ENCODE measurements around the gene KRTAP5-6. TPM values are rescaled to one million over a fixed set of nuclear protein-coding genes. Genes with fewer than 3 reads are reported as not detected.

KRTAP5-6 gene
- total and polyA plus RNA-seq, 2 donors (not counting 1 experiment from before 2014, with no cell fraction given), result not detected

DNA sequence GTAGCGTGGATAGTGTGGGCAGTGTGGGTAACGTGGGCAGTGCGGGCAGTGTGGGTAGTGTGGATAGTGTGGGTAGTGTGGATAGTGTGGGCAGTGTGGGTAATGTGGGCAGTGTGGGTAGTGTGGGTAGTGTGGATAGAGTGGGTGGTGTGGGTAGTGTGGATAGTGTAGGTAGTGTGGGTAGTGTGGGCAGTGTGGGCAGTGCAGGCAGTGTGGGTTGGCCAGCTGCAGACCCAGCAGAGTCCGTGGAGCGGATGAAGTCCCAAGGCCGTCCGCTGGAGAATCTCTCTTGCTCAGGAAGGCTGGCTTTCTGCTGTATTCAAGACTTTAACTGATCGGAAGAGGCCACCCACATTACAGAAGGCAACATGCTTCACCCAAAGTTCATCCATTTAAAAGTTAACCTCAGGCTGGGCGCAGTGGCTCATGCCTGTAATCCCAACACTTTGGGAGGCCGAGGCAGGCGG is 26.1 kb upstream of the KRTAP5-6 start:
- Mint-ChIP-seq H3K4me3 (no peak overlapping the region), H3K27ac (no peak overlapping the region), H3K4me1 (no peaks in the 10 kb centered on the region), H3K9me3 (ENCODE audit: insufficient read depth) (no peaks in the 10 kb centered on the region), H3K27me3 (peaks cover 38% of the 10 kb centered on the region)
- no peak for TF ChIP-seq CTCF (IDR thresholded peaks at IDR 0.05)
- TF ChIP-seq EZH2 (IDR thresholded peaks at IDR 0.05; ENCODE audit: borderline replicate concordance, insufficient read depth, low read depth, low read length, poor library complexity, severe bottlenecking), result no peak
- no peak overlapping the region for H3K4me2 ChIP-seq (replicated peaks; ENCODE audit: low read depth, low read length, poor library complexity, severe bottlenecking)
- H3K9me3 ChIP-seq (ENCODE audit: control extremely low read depth in 1 of 3, control insufficient read depth in 2 of 3, insufficient read depth in 1 of 3, low read length in 2 of 3), result peaks cover 0 to 9% (median 0%) of the 10 kb centered on the region in 3 donors
- no peaks in the 10 kb centered on the region for H3K4me1 ChIP-seq (ENCODE audit: control insufficient read depth in 2 of 2, insufficient read depth in 2 of 2, low read length in 2 of 2)
- H3K79me2 ChIP-seq (ENCODE audit: control insufficient read depth, insufficient read depth, low read length), result no peaks in the 10 kb centered on the region
- DNase-seq, result no peak
- ATAC-seq (ENCODE audit: low read depth), result no peak
- H3K4me3 ChIP-seq (ENCODE audit: control extremely low read depth in 1 of 5, extremely low read depth in 1 of 5, insufficient read depth in 1 of 5, low read depth in 2 of 5, low read length in 4 of 5), result no peak overlapping the region
- no peak overlapping the region for H3K27ac ChIP-seq (ENCODE audit: low read length in 2 of 2)
- H2AFZ ChIP-seq (ENCODE audit: insufficient read depth, low read depth, low read length, poor library complexity, severe bottlenecking), result no peak overlapping the region
- intact Hi-C loops (cut with micrococcal nuclease), result no loop called here
- POLR2A ChIA-PET, result no interaction called here
- WGBS (ENCODE audit: insufficient coverage), result 87% methylated on average over 9 of the region's 11 CpGs
- peaks cover 0 to 16% (median 2%) of the 10 kb centered on the region in 4 experiments for H3K27me3 ChIP-seq (replicated peaks in 1 of 4; ENCODE audit: control extremely low read depth in 1 of 4, control insufficient read depth in 3 of 4, insufficient read depth in 4 of 4, low read length in 3 of 4)
- H3K9ac ChIP-seq (ENCODE audit: low read length), result no peak overlapping the region
- CTCF ChIA-PET, result no interaction called here
- no peaks in the 10 kb centered on the region for H3K36me3 ChIP-seq (replicated peaks in 1 of 2; ENCODE audit: control extremely low read depth in 1 of 2, control insufficient read depth in 1 of 2, extremely low read depth in 1 of 2, insufficient read depth in 2 of 2, low read length in 1 of 2)
- no peaks in the 10 kb centered on the region for H4K20me1 ChIP-seq (ENCODE audit: control insufficient read depth, insufficient read depth, low read length, poor library complexity, severe bottlenecking)

- Histone ChIP-seq H3K4me1 (ENCODE audit: control insufficient read depth in 2 of 2, insufficient read depth in 2 of 2, low read length in 2 of 2) (no peaks in the 10 kb centered on the region), H3K79me2 (ENCODE audit: control insufficient read depth, insufficient read depth, low read length) (no peaks in the 10 kb centered on the region), H3K27ac (ENCODE audit: low read length in 2 of 2) (no peak overlapping the region), H3K27me3 (replicated peaks in 1 of 4; ENCODE audit: control extremely low read depth in 1 of 4, control insufficient read depth in 3 of 4, insufficient read depth in 4 of 4, low read length in 3 of 4) (peaks cover 0 to 16% (median 2%) of the 10 kb centered on the region in 4 experiments), H3K9me3 (ENCODE audit: control extremely low read depth in 1 of 3, control insufficient read depth in 2 of 3, insufficient read depth in 1 of 3, low read length in 2 of 3) (peaks cover 0 to 9% (median 0%) of the 10 kb centered on the region in 3 donors), H3K9ac (ENCODE audit: low read length) (no peak overlapping the region), H4K20me1 (ENCODE audit: control insufficient read depth, insufficient read depth, low read length, poor library complexity, severe bottlenecking) (no peaks in the 10 kb centered on the region), H3K4me3 (ENCODE audit: control extremely low read depth in 1 of 5, extremely low read depth in 1 of 5, insufficient read depth in 1 of 5, low read depth in 2 of 5, low read length in 4 of 5) (no peak overlapping the region), H3K36me3 (replicated peaks in 1 of 2; ENCODE audit: control extremely low read depth in 1 of 2, control insufficient read depth in 1 of 2, extremely low read depth in 1 of 2, insufficient read depth in 2 of 2, low read length in 1 of 2) (no peaks in the 10 kb centered on the region), H3K4me2 (replicated peaks; ENCODE audit: low read depth, low read length, poor library complexity, severe bottlenecking) (no peak overlapping the region), H2AFZ (ENCODE audit: insufficient read depth, low read depth, low read length, poor library complexity, severe bottlenecking) (no peak overlapping the region)
- no peaks in the 10 kb centered on the region for H3K4me1 Mint-ChIP-seq
- intact Hi-C loops (cut with micrococcal nuclease), result no loop called here
- no peak for TF ChIP-seq CTCF (IDR thresholded peaks at IDR 0.05)
- no peak for TF ChIP-seq EZH2 (IDR thresholded peaks at IDR 0.05; ENCODE audit: borderline replicate concordance, insufficient read depth, low read depth, low read length, poor library complexity, severe bottlenecking)
- no peak for DNase-seq
- H3K9me3 Mint-ChIP-seq (ENCODE audit: insufficient read depth), result no peaks in the 10 kb centered on the region
- H3K27ac Mint-ChIP-seq, result no peak overlapping the region
- 63% methylated on average over 4 of the region's 11 CpGs for WGBS (ENCODE audit: insufficient coverage)
- peaks cover 42% of the 10 kb centered on the region for H3K27me3 Mint-ChIP-seq
- ChIA-PET CTCF (no interaction called here), POLR2A (no interaction called here)
- ATAC-seq (ENCODE audit: low read depth), result no peak
- H3K4me3 Mint-ChIP-seq, result no peak overlapping the region
Observed at GRCh38 chr11:1671658-1672057, 25.3 kb upstream of the KRTAP5-6 start.

Measured in B cell (primary cell).